SKM-1 treated with dmso at 0.1 percent for 144 hours (cell line): Measurements from ENCODE around the gene PECR.
"Not testable (repeated sequence)": the region's sequence is repeated elsewhere in the genome, so short reads cannot be mapped to it uniquely, and the experiment has no call there.

ENCODE experiments used
- DNase-seq: peaks from one replicate; lab custom pipeline; 2025; ENCODE audit not compliant: unreplicated experiment; lab: John Stamatoyannopoulos, UW

PECR gene

DNA sequence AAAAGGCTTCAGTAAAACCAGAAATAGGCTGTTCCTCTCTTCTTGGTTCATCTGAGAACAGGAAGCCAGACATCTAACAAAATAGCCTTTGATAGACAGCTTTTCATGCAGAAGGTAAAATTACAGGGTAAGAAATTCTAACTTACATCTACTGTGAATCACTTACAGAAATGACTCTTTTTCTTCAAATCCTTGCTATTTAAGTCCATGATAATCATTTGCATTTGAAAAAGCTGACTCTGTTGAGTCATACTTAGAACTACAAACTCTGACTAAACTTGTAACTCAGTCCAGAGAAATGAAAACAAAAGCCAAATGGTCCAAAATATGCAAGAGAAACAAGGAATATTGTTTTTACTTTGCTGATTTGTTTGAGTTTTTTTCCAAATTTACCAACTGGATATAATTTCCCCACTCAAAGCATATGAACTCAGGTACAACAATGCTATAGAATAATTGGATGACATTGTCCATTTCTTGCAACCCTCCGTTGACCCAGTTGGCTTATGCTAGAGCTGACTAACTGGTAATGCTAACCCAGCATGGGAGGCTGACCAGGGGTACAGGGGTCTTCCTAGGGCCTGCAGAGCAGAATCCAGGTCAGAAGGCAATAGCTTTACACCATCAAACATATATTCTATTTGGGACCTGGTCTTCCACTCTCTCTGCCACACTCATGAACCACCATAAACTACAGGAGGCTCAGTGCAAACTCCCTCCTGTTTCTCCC is 49.5 kb downstream of the PECR start:
- DNase-seq, result no peak

DNA sequence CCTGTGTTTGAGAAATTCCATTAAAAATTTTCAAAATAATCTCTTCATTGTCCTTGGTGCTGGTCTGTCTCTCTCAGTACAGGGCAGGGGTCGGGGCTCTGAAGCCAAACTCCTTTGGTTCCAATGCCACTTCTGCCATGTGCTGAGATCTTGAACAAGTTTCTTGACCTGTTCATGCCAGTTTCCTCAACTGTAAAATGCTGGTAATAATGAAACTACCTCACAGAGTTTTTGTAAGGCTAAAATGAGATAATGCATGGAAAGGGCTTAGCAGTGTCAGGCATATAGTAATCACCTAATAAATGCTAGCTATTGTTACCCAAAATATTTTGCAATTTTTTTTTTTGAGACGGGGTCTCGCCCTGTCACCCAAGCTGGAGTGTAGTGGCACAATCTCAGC is 51.4 kb downstream of the PECR start:
- no peak for DNase-seq

DNA sequence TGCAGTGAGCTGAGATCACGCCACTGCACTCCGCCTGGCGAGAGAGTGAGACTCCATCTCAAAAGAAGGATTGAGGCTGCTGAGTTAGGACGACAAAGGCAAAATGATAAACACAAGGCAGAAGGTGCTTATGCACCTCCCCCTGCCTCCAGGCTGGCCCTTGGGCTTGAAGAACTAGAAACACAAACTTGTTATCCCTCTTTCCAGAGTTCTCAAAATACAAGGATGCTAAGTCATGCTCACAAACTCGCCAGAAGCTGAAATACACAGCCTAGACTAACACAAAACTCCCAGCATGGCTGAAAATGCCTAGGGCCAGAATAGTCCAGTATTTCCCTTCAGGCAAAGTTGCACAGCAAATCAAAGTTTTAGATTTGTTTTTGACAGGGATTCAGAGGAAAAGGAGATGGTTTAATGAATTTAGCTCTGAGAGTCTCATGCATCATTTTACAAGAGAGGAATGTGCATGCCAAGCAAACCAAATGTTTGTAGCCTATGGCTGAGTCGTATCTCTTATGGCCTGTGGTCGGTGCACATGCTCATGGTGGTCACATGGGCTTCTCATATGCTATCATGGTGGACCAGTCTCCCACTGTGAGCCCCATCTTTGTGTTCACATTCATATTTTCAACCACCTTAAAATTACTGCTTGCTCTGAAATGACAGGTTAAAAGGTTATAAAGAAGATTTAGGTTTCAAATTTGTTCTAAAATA is 52.0 kb downstream of the PECR start:
- DNase-seq, result no peak

DNA sequence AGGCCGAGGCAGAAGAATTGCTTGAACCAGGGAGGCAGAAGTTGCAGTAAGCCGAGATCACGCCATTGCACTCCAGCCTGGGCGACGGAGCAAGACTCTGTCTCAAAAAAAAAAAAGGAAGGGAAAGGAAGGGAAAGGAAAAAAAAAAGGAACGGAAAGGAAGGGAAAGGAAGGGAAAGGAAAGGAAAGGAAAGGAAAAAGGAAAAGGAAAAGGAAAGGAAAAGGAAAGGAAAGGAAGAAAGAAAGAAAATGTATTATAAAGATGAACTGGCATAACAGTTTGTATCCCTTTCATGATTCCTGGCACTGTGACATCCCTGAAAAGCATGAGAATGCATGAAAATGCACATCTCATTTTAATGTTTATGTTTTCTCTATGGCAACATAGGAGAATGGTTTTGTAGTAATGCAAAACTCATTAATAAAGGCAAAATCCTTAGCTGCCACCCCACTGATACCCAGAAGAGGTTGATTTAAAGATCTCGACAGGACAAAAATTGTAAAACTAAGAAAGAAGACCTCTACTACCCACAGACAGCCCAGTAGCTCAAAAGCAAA is 56.8 kb downstream of the PECR start:
- DNase-seq, result no peak

DNA sequence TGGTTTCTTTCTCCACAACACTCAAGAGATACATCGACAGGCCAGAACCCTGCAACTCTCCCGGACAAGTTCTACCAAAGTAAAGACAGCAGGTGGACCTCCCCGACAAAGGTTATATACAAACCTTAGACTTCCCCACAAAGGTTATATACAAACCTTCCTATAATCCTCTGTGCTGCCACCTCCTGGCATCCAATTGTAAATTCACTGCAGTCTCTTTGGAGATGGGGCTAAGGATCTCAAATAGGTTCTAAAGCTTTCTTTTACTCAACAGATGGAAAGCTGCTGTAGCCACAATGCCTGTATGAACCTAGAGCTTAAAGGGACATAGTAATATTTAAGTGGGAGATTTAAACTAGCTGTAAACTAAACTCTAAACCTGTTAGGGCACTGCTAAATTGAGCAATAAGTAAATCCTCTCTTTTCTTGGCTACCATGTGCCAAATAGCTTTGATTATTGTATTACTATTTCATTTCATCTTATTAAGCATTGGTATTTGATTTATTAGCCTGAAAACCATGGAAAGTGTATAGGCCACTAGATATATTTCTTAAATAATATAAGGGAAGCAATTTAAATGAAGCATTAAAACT is 58.5 kb downstream of the PECR start:
- DNase-seq, result peak; percentile 66

DNA sequence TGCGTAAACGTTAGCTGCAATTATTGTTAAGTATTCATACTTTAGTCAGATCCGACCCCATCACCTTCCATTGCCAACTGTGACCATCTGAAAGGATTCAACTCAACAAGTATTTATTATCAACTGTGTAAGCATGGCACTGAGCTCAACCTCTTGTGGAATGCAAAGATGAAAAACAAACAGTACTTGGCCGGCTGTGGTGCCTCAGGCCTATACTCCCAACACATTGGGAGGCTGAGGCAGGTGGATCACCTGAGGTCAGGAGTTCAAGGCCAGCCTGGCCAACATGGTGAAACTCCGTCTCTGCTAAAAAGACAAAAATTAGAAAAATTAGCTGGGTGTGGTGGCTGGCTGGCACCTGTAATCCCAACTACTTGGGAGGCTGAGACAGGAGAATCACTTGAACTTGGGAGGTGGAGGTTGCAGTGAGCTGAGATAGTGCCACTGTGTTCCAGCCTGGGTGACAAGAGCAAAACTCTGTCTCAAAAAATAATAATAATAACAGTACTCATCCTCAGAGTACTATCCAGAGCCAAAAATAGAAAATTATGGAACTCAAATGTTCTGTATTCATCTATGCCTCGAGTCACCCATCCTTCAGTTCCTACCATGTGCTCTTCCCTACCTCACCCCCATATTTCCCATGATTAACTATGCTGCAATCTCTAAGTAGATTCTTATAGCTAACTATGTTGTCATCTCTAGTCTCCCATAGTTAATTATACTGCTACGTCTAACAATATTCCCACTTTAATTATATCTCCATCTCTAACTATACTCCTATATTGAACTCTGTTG is 59.6 kb downstream of the PECR start:
- no peak for DNase-seq

DNA sequence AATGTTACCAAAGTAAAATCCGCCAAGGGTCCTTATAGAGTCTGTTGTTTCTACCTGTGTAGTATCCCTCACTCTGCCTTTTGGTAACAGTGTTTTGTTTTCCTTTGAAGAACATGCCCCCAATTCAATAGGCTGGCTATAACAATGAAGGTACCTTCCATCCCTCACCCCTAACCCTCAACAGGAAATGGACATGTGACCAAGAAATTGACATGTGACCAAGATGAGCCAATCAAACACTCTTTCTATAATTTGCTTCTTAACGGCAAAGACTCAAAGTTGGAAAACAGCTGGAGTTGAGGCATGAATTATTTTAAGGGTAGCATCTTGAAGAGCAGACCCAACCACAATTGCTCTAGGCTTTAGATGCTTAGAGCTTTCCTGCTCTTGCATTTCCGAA is 62.9 kb downstream of the PECR start:
- no peak for DNase-seq

DNA sequence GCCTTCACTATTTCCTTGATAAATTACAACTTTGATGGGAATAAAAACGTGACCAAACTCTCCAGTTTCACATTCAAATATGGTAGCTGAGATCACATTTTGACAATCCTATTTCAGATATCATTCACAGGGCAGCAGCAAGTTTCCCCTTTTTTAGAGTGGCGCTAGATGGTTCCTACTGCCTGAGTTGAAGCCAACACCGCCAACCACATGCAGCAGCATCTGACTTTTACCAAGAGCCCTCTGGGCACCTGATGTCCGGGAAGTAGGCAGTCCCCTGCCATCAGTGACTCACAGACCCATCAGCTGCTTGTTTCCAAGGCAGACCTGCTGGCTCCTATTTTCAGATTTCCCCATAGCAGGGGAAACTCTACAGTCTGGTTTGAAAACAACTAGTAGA is 64.2 kb downstream of the PECR start:
- DNase-seq, result no peak

DNA sequence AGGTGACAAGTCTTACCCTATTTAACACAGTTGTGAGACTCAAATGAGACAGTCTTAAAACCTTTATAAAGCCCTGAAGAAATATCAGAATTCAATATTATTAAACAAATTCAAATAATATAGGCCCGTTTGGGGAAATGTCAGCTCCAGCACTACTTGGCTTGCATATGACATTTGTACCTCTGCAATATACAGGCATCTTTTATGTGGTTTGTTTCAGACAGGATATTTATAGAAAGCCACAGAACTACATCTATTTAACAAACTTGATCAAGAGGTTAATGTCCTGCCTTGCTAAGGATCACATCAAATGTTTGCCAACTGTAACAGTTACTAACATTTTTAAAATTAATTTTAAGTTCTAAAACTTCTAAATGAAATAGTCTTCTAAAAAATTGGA is 65.0 kb downstream of the PECR start:
- no peak for DNase-seq

DNA sequence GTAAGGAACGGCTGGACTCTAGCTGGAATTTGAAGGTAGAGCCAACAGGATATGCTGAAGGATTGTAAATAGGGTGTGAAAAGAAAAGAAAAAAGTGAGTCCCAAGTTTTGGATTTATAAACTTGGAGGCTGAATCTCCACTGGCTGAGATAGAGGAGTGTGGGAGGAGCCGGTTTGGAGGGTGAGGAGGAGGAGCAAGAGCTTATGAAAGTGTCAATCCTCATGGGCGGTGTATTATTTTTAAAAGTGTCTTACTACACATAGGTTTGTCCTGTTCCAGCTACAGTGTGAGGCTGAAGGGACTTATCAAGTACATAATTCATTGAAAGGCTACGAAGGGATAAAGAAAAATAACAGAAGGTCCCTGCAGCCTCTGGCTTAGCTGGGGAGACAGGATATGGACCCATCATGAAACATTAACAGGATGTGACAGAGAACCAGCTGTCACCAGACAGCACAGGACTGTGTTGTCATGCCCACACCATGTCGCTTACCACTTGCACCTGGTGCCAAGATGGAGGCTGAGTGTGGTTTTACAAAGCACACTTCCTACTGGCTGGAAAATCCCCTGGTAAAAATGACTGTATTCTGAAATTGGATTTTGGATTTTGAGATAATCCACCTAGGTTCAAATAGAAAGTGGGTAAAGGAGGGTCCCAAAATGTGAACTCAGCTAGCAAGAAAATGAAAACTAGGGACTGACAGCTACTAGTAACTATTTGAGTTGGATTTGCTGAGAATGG is 65.7 kb downstream of the PECR start:
- DNase-seq, result no peak

DNA sequence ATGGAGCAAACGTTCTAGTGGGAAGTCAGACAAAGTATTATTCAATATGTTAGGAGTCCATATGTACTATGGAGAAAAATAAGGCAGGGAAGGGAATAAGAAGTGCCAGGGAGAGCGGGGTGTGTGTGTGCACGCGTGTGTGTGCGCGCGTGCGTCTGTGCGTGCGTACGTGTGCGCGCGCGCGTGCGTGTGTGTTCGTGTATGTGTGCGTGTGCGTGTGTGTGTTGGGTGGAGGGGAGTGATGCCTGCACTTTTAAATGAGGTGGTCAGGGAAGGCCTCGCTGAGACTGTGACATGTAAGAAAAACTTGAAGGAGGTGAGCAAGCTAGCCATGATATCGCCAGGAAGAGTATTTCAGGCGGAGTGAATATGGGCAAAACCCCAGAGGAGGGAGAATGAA is 66.6 kb downstream of the PECR start:
- DNase-seq, result no peak

DNA sequence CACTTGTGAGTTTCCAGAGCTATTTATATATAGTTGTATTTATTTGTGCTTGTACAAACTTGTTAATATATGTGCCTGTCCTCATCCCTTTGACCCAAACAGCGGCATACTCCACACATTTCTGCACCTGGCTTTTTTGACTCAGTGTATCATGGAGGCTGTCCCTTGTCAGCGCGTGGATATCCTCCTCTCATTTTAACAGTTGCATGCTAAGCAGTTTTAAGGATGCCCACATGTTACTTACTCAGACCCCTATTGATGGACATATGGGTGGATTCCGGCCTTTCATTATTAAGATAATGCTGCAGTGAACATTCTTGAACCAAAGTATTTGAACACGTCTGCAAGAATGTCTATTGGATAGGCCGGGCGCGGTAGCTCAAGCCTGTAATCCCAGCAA is 67.6 kb downstream of the PECR start:
- no peak for DNase-seq

DNA sequence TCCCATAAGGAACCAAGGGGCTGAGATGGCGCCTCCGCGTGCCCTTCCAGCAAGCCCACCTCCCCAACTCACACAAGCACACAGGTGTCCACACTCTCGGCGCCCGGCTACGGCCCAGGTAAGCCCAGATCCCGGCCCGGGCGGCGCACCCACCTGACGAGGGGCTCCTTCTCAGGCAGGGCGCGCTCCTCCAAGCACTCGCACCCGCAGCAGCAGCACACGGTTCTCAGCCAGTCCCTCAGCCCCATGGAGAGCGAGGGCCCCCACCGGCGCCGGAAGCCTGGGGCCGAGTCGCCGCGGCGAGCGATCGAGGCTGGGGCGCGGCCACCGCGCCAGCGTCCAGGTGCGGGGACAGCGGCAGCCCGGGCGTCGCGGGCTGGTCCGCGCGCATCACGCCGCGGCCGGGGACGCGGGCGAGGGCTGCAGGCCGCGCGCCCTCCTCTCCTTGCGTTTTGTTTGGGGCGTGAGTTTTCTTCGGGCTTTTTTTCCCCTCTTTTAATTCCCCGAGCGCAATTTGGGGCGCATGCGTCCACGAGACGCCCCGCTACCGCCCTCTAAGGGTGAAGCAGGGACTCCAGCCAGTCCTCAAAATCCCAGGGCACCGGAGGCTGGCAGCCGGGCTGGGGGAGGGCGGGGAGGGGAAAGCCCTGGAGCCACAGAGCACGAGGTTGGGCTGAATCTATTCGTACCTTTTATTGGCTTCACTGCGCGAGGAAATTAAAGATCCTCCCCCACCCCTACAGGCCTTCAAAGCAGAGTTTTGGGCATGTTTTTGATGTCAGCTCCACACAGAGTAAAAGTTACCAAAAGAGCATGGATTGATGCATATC is 68.3 kb downstream of the PECR start, which contains the start of gene MREG:
MREG (minus strand) TSS at position 472 of the 830 bp plus-strand sequence; CDS start at position 248, 224 bp downstream.
- peak; percentile 65 for DNase-seq

DNA sequence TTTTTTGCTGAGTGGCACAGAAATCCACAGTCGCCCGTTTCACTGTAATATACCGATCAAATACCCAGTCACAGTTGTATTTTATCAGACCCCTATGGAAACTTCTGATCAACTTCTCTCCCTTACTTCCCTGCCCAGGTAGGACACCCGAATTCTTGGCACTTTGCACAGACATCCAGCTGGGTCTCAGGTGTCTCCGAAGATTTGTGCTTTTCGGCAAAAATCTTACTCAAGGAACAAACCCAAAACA is 68.9 kb downstream of the PECR start:
- DNase-seq, result no peak

DNA sequence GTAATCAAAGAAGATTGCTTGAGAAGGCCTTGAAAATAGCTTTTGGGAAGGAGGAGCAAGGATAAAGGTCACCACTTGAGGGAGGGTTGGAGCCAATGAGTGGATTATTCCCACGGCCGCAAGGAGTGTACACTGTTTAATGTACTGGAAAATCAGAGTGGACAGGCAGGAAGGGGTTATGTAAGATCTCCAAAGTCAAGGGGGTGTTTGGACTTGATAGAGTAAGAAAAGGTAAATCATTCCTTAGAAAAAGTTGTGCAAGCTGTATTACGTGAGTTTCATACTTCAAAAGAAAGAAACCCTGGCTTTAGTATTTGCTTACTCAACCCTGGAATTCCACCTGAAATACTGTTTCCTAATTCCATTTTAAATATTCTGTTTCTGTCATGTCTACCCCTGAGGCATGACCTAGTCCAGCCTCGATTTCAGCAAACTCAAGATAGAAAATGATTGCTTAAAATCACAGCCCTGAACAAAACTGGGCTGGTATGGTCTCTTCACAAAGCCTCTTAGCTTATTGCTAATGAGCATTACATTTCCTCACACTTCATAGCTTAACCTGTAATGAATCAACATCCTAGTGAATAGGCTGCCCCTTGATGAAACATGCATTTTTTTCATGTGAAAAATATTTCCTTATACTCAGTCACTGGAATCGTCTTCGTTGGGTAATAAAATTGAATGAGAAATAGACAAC is 69.3 kb downstream of the PECR start:
- no peak for DNase-seq

DNA sequence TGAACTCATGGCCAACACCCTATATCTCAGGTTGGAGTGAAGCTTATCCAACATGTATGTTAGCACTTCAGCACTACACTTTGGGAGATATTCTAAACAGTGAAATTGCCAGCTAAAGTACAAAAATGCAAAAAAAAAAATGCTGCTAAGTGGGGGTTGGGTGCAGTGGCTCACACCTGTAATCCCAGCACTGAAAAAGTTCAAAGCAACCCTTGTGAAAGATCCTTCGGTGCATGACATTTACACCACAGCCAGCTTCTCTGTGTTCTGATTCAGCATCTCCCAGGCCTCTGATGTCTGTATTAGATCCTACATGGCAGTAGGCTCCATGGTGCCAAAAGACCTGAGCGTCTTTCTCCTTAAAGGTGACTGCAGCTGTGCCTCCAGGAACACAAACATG is 72.4 kb downstream of the PECR start:
- DNase-seq, result not testable (repeated sequence)

DNA sequence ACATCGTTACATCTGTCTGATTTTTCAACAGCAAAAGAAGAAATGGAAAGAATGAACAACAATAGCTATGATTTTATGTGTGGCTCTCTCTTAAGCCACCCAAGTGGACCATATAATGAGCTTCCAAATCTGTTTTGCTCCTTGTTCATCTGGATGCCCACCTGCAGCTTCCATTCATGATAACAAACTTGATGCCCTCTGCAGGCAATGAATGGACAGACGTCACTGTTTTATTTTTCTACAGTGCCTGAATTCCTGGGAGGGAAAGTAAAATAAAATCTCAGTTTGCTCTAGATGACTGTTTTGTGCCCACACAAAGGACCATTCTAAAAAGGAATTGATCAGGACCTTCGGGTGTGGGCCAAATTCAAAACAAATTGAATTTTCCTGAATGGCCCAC is 73.2 kb downstream of the PECR start:
- DNase-seq, result no peak

DNA sequence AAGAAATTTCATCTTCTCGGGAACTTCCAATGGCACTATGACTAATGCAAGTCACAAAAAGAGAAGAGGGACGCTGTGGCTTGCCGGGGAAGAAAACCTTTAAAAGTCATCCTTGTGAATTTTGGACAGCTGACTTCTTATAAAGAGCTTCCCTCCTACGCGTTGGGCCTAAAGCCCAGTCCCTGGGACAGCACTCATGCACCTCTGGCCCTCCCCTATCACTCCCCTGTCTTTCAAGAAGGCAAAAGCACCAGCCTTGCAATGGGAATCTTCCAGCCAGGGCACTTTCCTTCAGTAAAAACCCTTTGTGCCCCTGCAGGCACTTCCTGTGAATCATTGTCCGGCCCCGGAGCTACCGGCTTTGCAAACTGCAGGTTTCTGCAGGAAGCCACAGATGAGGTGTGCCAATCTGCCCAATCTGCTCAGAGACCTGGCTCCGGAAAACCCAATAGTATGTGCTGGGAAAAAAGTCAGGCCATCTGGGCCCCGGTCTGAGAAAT is 75.4 kb downstream of the PECR start:
- DNase-seq, result no peak

DNA sequence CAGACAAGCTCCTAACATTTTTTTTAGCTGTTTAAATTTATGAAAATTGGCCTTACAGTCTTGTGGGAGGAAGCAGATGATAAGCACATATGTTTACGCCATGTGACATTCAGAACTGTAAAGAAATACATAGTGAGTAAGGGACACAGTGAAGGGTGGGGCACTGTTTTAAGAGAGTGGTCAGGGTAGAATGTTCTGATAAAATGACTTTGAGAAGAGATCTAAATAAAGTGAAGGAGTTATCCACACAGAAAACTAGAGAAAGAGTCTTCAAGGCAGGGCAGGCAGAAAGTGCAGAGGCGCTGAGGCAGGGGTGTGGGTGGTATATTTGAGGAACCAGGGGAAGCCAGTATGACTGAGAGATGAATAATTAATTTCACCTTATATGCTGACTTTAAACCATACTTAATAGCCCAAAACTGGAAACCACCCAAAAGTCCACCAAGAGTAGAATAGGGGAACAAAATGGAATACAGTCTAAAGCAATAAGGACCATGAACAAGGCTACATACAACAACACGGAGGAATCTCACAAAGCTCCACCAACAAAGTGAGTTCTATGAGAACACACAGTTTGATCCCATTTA is 76.8 kb downstream of the PECR start:
- no peak for DNase-seq
